HPDE6-E6E7 (cell line): Measurements from ENCODE around the gene ZNFX1.
"Not testable (repeated sequence)": the region's sequence is repeated elsewhere in the genome, so short reads cannot be mapped to it uniquely, and the experiment has no call there.

Experiments used
- DNase-seq: peaks from one replicate; pipeline ENCODE4 v3.0.0; 2011; ENCODE audit warnings: missing footprints; ENCODE audit errors: extremely low spot score

ZNFX1 gene

GRCh38 chr20:49278036-49278817 lies at the start of gene ZNFX1:
Gene ZNFX1 (minus strand): TSS chr20:49278057. CDS start chr20:49275839, 2,218 bp downstream.
- DNase-seq = peak; percentile 99

- no peak for DNase-seq
Observed at GRCh38 chr20:49326026-49326425, 48.2 kb upstream of the ZNFX1 start.

- no peak for DNase-seq
Observed at GRCh38 chr20:49324306-49324705, 46.4 kb upstream of the ZNFX1 start.

- DNase-seq = peak; percentile 90
Observed at GRCh38 chr20:49323622-49324238, 45.9 kb upstream of the ZNFX1 start.

- DNase-seq = peak; percentile 69
Observed at GRCh38 chr20:49320460-49320859, 42.6 kb upstream of the ZNFX1 start.

- DNase-seq = no peak
Observed at GRCh38 chr20:49319208-49319809, 41.5 kb upstream of the ZNFX1 start.

- no peak for DNase-seq
Observed at GRCh38 chr20:49318430-49319207, 40.8 kb upstream of the ZNFX1 start.

GRCh38 chr20:49318091-49318429 lies 40.2 kb upstream of the ZNFX1 start:
- no peak for DNase-seq

GRCh38 chr20:49316704-49317103 lies 38.8 kb upstream of the ZNFX1 start:
- no peak for DNase-seq

- no peak for DNase-seq
Observed at GRCh38 chr20:49315580-49315979, 37.7 kb upstream of the ZNFX1 start.

GRCh38 chr20:49314052-49314451 lies 36.2 kb upstream of the ZNFX1 start:
- not testable (repeated sequence) for DNase-seq

GRCh38 chr20:49313283-49313682 lies 35.4 kb upstream of the ZNFX1 start:
- DNase-seq = no peak

- no peak for DNase-seq
Observed at GRCh38 chr20:49312661-49313060, 34.8 kb upstream of the ZNFX1 start.

GRCh38 chr20:49310705-49311104 lies 32.8 kb upstream of the ZNFX1 start:
- peak; percentile 58 for DNase-seq

- DNase-seq = no peak
Observed at GRCh38 chr20:49308875-49309274, 31.0 kb upstream of the ZNFX1 start.

- DNase-seq = no peak
Observed at GRCh38 chr20:49306903-49307620, 29.2 kb upstream of the ZNFX1 start.

GRCh38 chr20:49303065-49303552 lies 25.3 kb upstream of the ZNFX1 start:
- DNase-seq = no peak

- DNase-seq = no peak
Observed at GRCh38 chr20:49297605-49298530, 20.0 kb upstream of the ZNFX1 start.

GRCh38 chr20:49294002-49294654 lies 16.3 kb upstream of the ZNFX1 start:
- DNase-seq = not testable (repeated sequence)

- DNase-seq = no peak
Observed at GRCh38 chr20:49293122-49293521, 15.3 kb upstream of the ZNFX1 start.
